IgD-negative memory B cell (primary cell): Measurements from ENCODE around the gene TMPRSS11A. TPM values are rescaled to one million over a fixed set of nuclear protein-coding genes. Genes with fewer than 3 reads are reported as not detected.

Experiments used
- H3K27ac Mint-ChIP-seq, 3 donors: one replicate each; pipeline ENCODE4 v1.8.0; 2020 to 2022; ENCODE audit warnings: mild to moderate bottlenecking in 3 of 3, mixed read lengths in 3 of 3, moderate library complexity in 1 of 3
- H3K27me3 Mint-ChIP-seq: one replicate; pipeline ENCODE4 v1.8.0; 2021; ENCODE audit warnings: mixed read lengths
- H3K36me3 Mint-ChIP-seq: one replicate; pipeline ENCODE4 v1.8.0; 2020; ENCODE audit warnings: mild to moderate bottlenecking, mixed read lengths
- H3K4me1 Mint-ChIP-seq, 3 donors: one replicate each; pipeline ENCODE4 v1.8.0; 2020 to 2022; ENCODE audit warnings: mixed read lengths in 3 of 3, mild to moderate bottlenecking in 1 of 3
- H3K4me3 Mint-ChIP-seq, 4 donors: one replicate each; pipeline ENCODE4 v1.8.0; 2020 to 2022; ENCODE audit warnings: mild to moderate bottlenecking in 4 of 4, mixed read lengths in 4 of 4, moderate library complexity in 3 of 4
- H3K9me3 Mint-ChIP-seq, 3 donors: one replicate each; pipeline ENCODE4 v1.8.0; 2020 to 2021; ENCODE audit warnings: mixed read lengths in 3 of 3, mild to moderate bottlenecking in 1 of 3
- polyA plus RNA-seq: library from polyadenylated mRNA; unstranded; fragments of 300-500 nt; fragmentation: Illumina TruSeq; gene quantifications from one replicate; pipeline ENCODE4 v1.2.3, GENCODE V29; 2021

TMPRSS11A gene, protein sequence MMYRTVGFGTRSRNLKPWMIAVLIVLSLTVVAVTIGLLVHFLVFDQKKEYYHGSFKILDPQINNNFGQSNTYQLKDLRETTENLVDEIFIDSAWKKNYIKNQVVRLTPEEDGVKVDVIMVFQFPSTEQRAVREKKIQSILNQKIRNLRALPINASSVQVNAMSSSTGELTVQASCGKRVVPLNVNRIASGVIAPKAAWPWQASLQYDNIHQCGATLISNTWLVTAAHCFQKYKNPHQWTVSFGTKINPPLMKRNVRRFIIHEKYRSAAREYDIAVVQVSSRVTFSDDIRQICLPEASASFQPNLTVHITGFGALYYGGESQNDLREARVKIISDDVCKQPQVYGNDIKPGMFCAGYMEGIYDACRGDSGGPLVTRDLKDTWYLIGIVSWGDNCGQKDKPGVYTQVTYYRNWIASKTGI
- polyA plus RNA-seq = not detected

DNA sequence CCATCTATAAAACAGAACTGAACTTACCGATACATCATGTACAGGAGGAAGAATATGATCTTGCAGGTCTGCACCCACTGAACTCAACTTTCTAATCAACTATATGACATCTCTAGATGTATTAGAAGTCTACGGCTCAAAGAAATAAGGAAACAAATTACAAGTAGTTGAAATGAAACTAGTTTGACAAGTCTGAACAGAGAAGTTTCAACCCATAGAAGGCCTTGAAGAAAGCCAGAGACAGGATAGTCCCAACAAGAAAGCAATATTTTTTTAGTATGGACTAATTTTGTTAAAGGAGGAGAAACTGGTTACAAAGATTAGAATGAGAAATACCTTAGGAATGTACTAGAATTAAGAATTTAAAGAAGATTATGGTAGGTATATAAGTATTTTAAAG lies at the start of gene TMPRSS11A:
TSS of gene TMPRSS11A (minus strand) at position 138 of the 400 bp plus-strand sequence. CDS start at position 38, 100 bp downstream.
- peaks cover 1 to 3% (median 3%) of the 10 kb centered on the region in 3 donors for H3K9me3 Mint-ChIP-seq
- H3K27me3 Mint-ChIP-seq = no peaks in the 10 kb centered on the region
- H3K4me1 Mint-ChIP-seq = no peaks in the 10 kb centered on the region
- no peaks in the 10 kb centered on the region for H3K36me3 Mint-ChIP-seq
- no peak within 1 kb of the TSS for H3K27ac Mint-ChIP-seq
- no peak within 1 kb of the TSS for H3K4me3 Mint-ChIP-seq

DNA sequence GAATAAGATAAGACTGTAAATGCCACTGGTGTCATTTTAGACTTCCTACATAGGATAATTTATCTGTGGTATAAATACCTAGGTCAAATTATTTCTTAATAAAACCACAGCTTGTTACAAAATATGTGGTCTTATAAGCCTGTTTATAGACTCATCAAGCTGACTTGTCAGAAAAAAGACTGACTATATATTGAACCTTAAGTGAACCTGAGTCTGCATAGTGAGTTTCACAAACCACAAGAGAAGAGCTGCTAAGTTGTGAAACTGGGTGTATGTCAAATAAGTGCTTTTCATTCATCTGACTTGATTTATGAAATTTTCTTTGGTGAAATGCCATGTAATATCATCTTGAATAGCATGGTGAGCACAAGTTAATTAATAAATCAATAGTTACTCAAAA lies 48.4 kb upstream of the TMPRSS11A start:
- Mint-ChIP-seq H3K4me1 (no peaks in the 10 kb centered on the region), H3K36me3 (no peaks in the 10 kb centered on the region), H3K27ac (no peak overlapping the region)

GRCh38 chr4:68002906-68003305 lies 39.6 kb upstream of the TMPRSS11A start:
- no peak overlapping the region for H3K27ac Mint-ChIP-seq
- no peaks in the 10 kb centered on the region for H3K4me1 Mint-ChIP-seq
- peaks cover 0 to 2% (median 2%) of the 10 kb centered on the region in 3 donors for H3K9me3 Mint-ChIP-seq
- H3K4me3 Mint-ChIP-seq = no peak overlapping the region
- no peaks in the 10 kb centered on the region for H3K36me3 Mint-ChIP-seq
- H3K27me3 Mint-ChIP-seq = peaks cover 5% of the 10 kb centered on the region

More for the DNA sequence above, 48.4 kb upstream of the TMPRSS11A start:
- no peaks in the 10 kb centered on the region for H3K27me3 Mint-ChIP-seq
- no peaks in the 10 kb centered on the region for H3K9me3 Mint-ChIP-seq
- no peak overlapping the region for H3K4me3 Mint-ChIP-seq

- Mint-ChIP-seq H3K27me3 (peaks cover 8% of the 10 kb centered on the region), H3K27ac (no peak overlapping the region), H3K4me3 (no peak overlapping the region), H3K4me1 (no peaks in the 10 kb centered on the region), H3K36me3 (no peaks in the 10 kb centered on the region), H3K9me3 (no peaks in the 10 kb centered on the region)
Measured at GRCh38 chr4:67996127-67996526, 32.8 kb upstream of the TMPRSS11A start.

DNA sequence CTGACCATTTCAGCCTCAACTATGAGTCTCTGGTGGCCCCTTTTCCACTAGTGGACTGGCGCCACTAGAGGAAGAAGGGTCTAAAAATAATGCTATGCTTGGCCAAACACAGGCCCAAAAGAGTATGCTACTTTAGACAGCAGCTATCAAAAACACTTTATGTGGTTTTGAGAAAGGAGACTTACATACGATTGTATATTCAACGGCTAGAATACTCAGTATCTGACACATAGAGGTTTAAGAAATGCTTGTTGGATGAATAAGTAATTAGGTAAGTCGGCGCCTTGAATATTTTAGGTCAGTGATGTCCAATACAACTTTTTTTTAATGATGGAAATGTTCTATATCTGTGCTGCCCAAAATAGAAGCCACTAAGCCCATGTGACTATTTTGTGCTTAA lies 25.7 kb upstream of the TMPRSS11A start:
- Mint-ChIP-seq H3K27ac (no peak overlapping the region), H3K9me3 (no peaks in the 10 kb centered on the region), H3K27me3 (peaks cover 8% of the 10 kb centered on the region), H3K36me3 (no peaks in the 10 kb centered on the region), H3K4me3 (no peak overlapping the region), H3K4me1 (peaks cover 0 to 1% (median 0%) of the 10 kb centered on the region in 3 donors)

GRCh38 chr4:67983333-67983732 lies 20.0 kb upstream of the TMPRSS11A start:
- H3K36me3 Mint-ChIP-seq = no peaks in the 10 kb centered on the region
- no peak overlapping the region for H3K27ac Mint-ChIP-seq
- H3K27me3 Mint-ChIP-seq = peaks cover 7% of the 10 kb centered on the region
- no peak overlapping the region for H3K4me3 Mint-ChIP-seq
- H3K9me3 Mint-ChIP-seq = peaks cover 0 to 2% (median 0%) of the 10 kb centered on the region in 3 donors
- H3K4me1 Mint-ChIP-seq = no peaks in the 10 kb centered on the region

GRCh38 chr4:67980512-67980911 lies 17.2 kb upstream of the TMPRSS11A start:
- Mint-ChIP-seq H3K27ac (no peak overlapping the region), H3K9me3 (peaks cover 0 to 4% (median 2%) of the 10 kb centered on the region in 3 donors), H3K4me3 (no peak overlapping the region), H3K27me3 (peaks cover 6% of the 10 kb centered on the region), H3K36me3 (no peaks in the 10 kb centered on the region), H3K4me1 (no peaks in the 10 kb centered on the region)

GRCh38 chr4:67973608-67974007 lies 10.3 kb upstream of the TMPRSS11A start:
- Mint-ChIP-seq H3K9me3 (peaks cover 4 to 11% (median 10%) of the 10 kb centered on the region in 3 donors), H3K4me1 (no peaks in the 10 kb centered on the region), H3K4me3 (no peak overlapping the region), H3K27ac (no peak overlapping the region), H3K27me3 (no peaks in the 10 kb centered on the region), H3K36me3 (no peaks in the 10 kb centered on the region)

DNA sequence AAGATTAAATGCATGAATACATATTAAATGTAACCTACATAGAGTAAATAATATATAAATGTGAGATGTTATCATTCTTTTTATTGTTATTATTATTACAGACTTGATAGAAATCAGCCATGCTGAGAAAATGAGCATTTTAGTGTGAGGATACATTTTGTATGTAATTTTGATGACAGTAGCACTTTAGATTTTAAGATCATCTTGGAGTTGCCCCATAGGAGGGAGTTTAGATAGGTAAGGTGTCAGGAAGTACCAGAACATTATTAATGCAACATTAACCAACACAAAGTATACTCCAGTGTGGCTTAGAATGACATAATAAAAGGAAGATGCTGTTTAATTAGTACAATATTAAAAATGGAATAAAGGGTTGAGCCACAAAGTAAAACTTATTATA lies 8.4 kb downstream of the TMPRSS11A start:
- Mint-ChIP-seq H3K9me3 (peaks cover 3 to 7% (median 3%) of the 10 kb centered on the region in 3 donors), H3K27ac (no peak overlapping the region), H3K36me3 (no peaks in the 10 kb centered on the region), H3K27me3 (no peaks in the 10 kb centered on the region), H3K4me3 (no peak overlapping the region), H3K4me1 (no peaks in the 10 kb centered on the region)

DNA sequence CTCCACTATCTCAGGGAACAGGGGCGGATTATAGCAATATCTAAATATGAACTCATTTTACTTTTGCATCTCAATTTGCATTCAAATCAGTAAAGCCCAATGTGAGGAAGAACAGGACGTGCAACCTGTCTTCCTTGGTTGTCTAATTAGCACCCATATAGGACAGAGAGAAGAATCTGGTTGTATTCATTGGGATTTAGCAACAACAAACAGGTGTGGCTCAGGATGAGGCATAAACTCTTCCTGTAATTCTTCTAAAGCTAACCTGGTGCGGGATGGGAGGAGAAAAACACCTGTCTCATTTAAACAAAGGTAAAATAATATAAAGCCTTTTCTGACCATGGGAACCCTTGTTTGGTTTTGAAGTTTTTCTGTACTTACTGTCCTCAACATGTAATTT lies 22.2 kb downstream of the TMPRSS11A start:
- Mint-ChIP-seq H3K4me1 (peaks cover 0 to 2% (median 0%) of the 10 kb centered on the region in 3 donors), H3K27me3 (peaks cover 6% of the 10 kb centered on the region), H3K27ac (no peak overlapping the region)

GRCh38 chr4:67940506-67940905 lies 22.8 kb downstream of the TMPRSS11A start:
- no peak overlapping the region for H3K4me3 Mint-ChIP-seq
- H3K27me3 Mint-ChIP-seq = peaks cover 6% of the 10 kb centered on the region
- H3K9me3 Mint-ChIP-seq = peaks cover 0 to 9% (median 2%) of the 10 kb centered on the region in 3 donors
- H3K36me3 Mint-ChIP-seq = no peaks in the 10 kb centered on the region
- H3K4me1 Mint-ChIP-seq = peaks cover 0 to 2% (median 0%) of the 10 kb centered on the region in 3 donors
- no peak overlapping the region for H3K27ac Mint-ChIP-seq

More for the DNA sequence above, 22.2 kb downstream of the TMPRSS11A start:
- Mint-ChIP-seq H3K9me3 (peaks cover 0 to 9% (median 2%) of the 10 kb centered on the region in 3 donors), H3K4me3 (no peak overlapping the region), H3K36me3 (no peaks in the 10 kb centered on the region)

- Mint-ChIP-seq H3K36me3 (no peaks in the 10 kb centered on the region), H3K4me3 (no peak overlapping the region), H3K4me1 (peaks cover 0 to 2% (median 0%) of the 10 kb centered on the region in 3 donors), H3K9me3 (peaks cover 0 to 9% (median 2%) of the 10 kb centered on the region in 3 donors), H3K27me3 (peaks cover 6% of the 10 kb centered on the region), H3K27ac (no peak overlapping the region)
Measured at GRCh38 chr4:67939195-67939594, 24.1 kb downstream of the TMPRSS11A start.

DNA sequence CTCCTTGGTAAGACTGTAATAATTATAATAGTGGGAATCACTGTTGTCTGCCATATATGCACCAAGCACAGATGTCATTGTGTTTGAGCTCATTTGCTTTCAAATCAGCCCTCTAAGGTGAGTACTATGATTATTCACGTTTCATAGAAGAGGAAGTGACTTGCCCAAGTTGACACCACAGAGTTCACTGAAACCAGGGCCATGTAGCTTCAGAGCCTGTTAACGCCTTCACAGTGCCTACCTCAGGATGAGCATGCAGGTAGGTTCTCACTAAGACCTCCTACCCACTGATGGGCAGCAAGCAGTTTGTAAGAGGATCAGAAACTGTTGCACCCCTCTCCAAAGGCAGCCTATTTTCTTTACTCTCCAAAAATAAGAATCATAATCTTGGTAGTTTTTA lies 27.4 kb downstream of the TMPRSS11A start:
- peaks cover 0 to 9% (median 2%) of the 10 kb centered on the region in 3 donors for H3K9me3 Mint-ChIP-seq
- H3K27ac Mint-ChIP-seq = no peak overlapping the region
- H3K36me3 Mint-ChIP-seq = no peaks in the 10 kb centered on the region
- H3K4me1 Mint-ChIP-seq = peaks cover 0 to 2% (median 0%) of the 10 kb centered on the region in 3 donors
- peaks cover 2% of the 10 kb centered on the region for H3K27me3 Mint-ChIP-seq
- H3K4me3 Mint-ChIP-seq = no peak overlapping the region

DNA sequence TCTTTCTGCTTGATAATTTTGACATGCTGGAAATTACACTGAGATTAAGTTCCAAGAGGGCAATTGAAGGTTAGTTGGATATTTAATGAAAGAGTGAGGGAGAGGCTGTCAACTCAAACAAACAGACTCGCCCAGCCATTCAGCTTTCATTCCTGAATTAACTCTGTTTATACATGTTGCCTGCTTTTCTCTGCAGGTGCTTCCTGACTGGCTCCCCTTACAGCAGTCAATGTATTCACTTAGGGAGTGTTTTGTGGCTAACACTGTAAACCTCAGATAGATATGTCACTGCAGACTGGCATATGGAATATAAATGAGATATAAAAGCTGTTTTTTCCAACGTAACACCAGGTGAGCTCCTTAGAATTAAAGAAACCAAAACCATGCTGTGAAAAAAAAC lies 28.7 kb downstream of the TMPRSS11A start:
- Mint-ChIP-seq H3K27ac (no peak overlapping the region), H3K4me3 (no peak overlapping the region), H3K4me1 (peaks cover 0 to 2% (median 0%) of the 10 kb centered on the region in 3 donors), H3K36me3 (no peaks in the 10 kb centered on the region), H3K27me3 (peaks cover 4% of the 10 kb centered on the region), H3K9me3 (peaks cover 0 to 9% (median 2%) of the 10 kb centered on the region in 3 donors)

GRCh38 chr4:67933755-67934154 lies 29.5 kb downstream of the TMPRSS11A start:
- Mint-ChIP-seq H3K9me3 (peaks cover 0 to 9% (median 2%) of the 10 kb centered on the region in 3 donors), H3K4me3 (no peak overlapping the region), H3K4me1 (no peaks in the 10 kb centered on the region), H3K36me3 (no peaks in the 10 kb centered on the region), H3K27me3 (peaks cover 4% of the 10 kb centered on the region), H3K27ac (no peak overlapping the region)

- H3K4me3 Mint-ChIP-seq = no peak overlapping the region
- no peak overlapping the region for H3K27ac Mint-ChIP-seq
- H3K4me1 Mint-ChIP-seq = no peaks in the 10 kb centered on the region
- peaks cover 4% of the 10 kb centered on the region for H3K27me3 Mint-ChIP-seq
- peaks cover 0 to 2% (median 0%) of the 10 kb centered on the region in 3 donors for H3K9me3 Mint-ChIP-seq
- H3K36me3 Mint-ChIP-seq = no peaks in the 10 kb centered on the region
Measured at GRCh38 chr4:67933038-67933437, 30.3 kb downstream of the TMPRSS11A start.
